ENCODE results near the gene SWI5. TPM values are rescaled to one million over a fixed set of nuclear protein-coding genes. Genes with fewer than 3 reads are reported as not detected.

The SWI5 gene
- total RNA-seq, 4 donors from 2014 or later: 18.3 to 27.2 (median 23.5) TPM

DNA sequence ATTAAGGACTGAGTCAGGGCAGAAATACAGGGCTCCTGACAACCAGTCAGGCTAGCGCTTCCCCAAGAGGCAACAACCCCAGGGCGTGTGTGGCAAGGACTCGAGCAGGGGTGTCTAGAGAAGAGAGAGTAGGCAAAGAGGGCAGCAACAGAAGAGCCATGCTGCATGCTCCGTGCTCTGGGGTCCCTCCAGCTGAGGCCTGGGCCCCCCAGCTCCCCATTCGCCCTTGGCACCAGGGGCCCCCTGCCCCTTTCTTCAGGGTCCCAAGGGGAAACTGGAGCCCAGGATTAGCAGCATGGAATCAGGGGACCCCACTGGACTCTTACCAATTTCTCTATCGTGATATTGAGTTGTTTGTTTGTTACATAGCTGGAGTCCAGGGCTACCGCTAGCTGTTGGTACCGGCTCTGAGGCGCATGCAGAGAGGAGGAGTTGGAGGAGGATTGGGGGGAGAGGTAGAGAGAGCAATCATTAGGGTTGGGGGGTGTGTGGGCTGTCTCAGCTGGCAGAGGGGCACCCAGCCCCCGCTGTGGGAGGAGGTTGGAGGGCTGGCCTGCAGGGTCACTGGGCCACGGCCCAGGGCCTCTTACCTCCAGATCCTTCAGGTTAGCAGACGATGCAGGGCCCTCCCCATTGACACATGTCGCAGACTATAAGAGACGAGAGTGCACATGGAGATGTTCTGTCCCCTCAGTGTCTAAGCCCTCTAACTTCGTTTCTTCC, 9.0 kb upstream of the SWI5 start:
- Histone ChIP-seq H3K27ac (no peak overlapping the region), H3K9me3 (no peaks in the 10 kb centered on the region), H3K4me3 (no peak overlapping the region), H3K4me1 (no peaks in the 10 kb centered on the region), H3K27me3 (no peaks in the 10 kb centered on the region), H3K36me3 (peaks cover 0 to 79% (median 0%) of the 10 kb centered on the region in 3 donors)
- no peak for DNase-seq
- TF ChIP-seq POLR2A (IDR thresholded peaks at IDR 0.05): no peak
- TF ChIP-seq, protein P1, sequence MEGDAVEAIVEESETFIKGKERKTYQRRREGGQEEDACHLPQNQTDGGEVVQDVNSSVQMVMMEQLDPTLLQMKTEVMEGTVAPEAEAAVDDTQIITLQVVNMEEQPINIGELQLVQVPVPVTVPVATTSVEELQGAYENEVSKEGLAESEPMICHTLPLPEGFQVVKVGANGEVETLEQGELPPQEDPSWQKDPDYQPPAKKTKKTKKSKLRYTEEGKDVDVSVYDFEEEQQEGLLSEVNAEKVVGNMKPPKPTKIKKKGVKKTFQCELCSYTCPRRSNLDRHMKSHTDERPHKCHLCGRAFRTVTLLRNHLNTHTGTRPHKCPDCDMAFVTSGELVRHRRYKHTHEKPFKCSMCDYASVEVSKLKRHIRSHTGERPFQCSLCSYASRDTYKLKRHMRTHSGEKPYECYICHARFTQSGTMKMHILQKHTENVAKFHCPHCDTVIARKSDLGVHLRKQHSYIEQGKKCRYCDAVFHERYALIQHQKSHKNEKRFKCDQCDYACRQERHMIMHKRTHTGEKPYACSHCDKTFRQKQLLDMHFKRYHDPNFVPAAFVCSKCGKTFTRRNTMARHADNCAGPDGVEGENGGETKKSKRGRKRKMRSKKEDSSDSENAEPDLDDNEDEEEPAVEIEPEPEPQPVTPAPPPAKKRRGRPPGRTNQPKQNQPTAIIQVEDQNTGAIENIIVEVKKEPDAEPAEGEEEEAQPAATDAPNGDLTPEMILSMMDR (IDR thresholded peaks at IDR 0.05): no peak

DNA sequence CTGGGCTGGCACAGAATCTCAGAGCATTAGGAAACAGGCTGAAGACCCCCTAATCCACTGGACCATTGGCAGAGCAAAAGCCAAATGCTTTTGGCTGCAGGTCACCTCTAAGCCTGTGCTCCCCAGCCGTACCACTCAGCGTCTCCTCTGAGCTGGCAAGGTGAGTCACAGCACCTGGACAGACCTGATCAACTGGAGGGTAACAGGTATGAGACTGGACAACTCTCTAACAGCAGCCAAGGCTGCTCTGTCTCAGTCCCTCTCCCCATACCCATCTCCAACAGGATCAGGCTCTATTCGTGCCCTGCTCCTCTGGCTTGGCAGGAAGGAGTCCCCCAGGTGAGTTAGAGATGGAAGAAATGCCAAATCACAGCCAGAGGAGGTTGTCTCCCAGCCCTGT, 5.0 kb upstream of the SWI5 start:
- Histone ChIP-seq H3K27ac (no peak overlapping the region), H3K36me3 (peaks cover 0 to 51% (median 0%) of the 10 kb centered on the region in 3 donors)

DNA sequence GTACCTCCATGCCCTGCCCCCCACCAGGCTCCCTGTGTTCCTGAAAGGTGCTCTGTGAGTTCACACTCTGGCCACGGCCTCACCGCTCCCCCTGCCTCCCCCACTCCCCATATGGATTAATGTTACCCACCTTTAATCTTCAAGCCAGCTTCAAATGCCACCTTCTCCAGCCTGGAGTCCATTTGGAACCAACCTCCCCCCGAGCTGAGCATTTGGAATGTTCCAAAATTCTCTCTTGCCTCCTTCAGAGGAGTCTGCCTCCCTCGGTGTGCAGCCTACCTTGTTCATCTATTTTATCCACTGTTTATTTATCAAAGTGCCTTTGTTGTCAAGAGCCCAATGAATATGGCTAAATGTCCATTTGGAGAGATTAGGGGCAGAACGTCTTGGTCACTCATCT, 4.6 kb upstream of the SWI5 start:
- no peak overlapping the region for H3K27ac ChIP-seq
- H3K36me3 ChIP-seq: peaks cover 0 to 49% (median 0%) of the 10 kb centered on the region in 3 donors
- no peaks in the 10 kb centered on the region for H3K9me3 ChIP-seq
- no peak overlapping the region for H3K4me3 ChIP-seq
- H3K4me1 ChIP-seq: peaks cover 0 to 14% (median 3%) of the 10 kb centered on the region in 4 donors
- H3K27me3 ChIP-seq: no peaks in the 10 kb centered on the region
- no peak for DNase-seq
- no peak for TF ChIP-seq POLR2A (IDR thresholded peaks at IDR 0.05)
- TF ChIP-seq, protein P1 (IDR thresholded peaks at IDR 0.05): no peak

More for the DNA sequence above, 5.0 kb upstream of the SWI5 start:
- TF ChIP-seq, protein P1 (IDR thresholded peaks at IDR 0.05): no peak
- no peak for TF ChIP-seq POLR2A (IDR thresholded peaks at IDR 0.05)
- Histone ChIP-seq H3K4me1 (peaks cover 0 to 13% (median 3%) of the 10 kb centered on the region in 4 donors), H3K9me3 (no peaks in the 10 kb centered on the region), H3K27me3 (no peaks in the 10 kb centered on the region), H3K4me3 (no peak overlapping the region)
- no peak for DNase-seq

DNA sequence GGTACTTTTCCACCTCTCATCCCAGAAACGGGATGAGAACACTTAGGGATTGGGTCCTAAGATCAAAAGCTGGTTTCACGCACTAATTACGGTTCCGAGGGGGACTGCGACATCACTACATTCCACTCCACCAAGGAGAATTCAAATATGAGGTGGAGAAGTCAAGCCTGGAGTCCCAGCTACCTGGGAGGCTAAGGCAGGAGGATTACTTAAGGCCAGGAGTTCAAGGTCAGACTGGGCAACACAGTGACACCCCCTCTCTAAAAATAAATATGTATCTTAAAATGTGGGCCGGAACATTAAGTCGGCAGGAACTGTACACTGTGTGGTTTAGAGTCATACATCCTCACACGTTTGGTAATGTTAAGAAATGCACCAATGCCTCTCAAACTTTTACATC, 1.8 kb upstream of the SWI5 start:
- Histone ChIP-seq H3K9me3 (no peaks in the 10 kb centered on the region), H3K27me3 (no peaks in the 10 kb centered on the region), H3K4me3 (peak overlapping the region in 1 of 4 donors; percentile 75), H3K27ac (no peak overlapping the region), H3K4me1 (peaks cover 0 to 26% (median 5%) of the 10 kb centered on the region in 4 donors), H3K36me3 (peaks cover 0 to 27% (median 0%) of the 10 kb centered on the region in 3 donors)
- TF ChIP-seq POLR2A (IDR thresholded peaks at IDR 0.05): no peak
- no peak for DNase-seq

DNA sequence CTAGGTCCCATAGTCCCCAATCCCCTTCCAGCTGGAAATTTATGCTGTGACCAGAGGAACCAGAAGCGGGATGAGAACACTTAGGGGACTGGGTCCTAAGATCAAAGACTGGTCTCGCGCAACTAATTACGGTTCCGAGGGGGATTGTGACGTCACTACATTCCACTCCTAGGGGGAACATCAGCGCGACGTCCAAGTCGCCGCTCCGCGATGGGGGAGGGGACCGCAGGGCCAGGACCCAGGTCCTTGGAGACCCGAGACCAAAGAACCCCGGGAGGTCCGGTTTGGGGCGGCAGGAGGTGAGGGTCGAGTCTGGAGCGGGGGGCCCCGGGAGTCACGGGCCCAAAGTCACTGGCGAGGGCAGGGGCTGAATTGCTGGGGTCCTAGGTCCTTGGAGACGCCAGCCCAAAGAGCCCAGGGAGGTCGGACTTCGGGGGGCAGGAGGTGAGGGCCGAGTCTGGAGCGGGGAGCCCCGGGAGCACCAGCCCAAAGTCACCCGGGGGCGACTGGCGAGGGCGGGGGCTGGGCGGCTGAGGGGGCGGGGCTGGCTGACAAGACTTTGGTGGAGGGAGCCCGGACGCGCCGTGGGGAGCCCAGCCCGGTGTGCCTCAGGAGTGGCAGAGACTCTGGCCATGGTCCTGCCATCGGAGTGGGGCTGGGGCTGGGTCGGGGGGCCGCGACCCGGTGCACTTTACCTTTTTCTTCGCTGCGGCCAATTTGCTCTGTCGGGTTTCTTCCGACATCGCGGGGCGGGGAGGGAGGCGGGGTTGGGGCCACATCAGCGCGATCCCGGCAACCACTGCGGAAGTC, 673 bp upstream of the SWI5 start, which contains the start of gene GOLGA2:
Gene GOLGA2, minus strand, starts transcription at position 810 of the 810 bp plus-strand sequence. Its CDS starts 31 bp downstream, at position 779.
- Histone ChIP-seq H3K36me3 (peaks cover 0 to 27% (median 0%) of the 10 kb centered on the region in 3 donors), H3K27ac (peak within 1 kb of the TSS; percentile 82 to 94 (median 90)), H3K9me3 (no peaks in the 10 kb centered on the region), H3K4me3 (peak within 1 kb of the TSS; percentile 75 to 94 (median 84)), H3K27me3 (no peaks in the 10 kb centered on the region), H3K4me1 (peaks cover 0 to 26% (median 5%) of the 10 kb centered on the region in 4 donors)
- TF ChIP-seq, protein P1 (IDR thresholded peaks at IDR 0.05): no peak
- TF ChIP-seq POLR2A (IDR thresholded peaks at IDR 0.05): no peak
- DNase-seq: peak in 1 of 3 donors; percentile 99

Data from Peyer's patch (tissue), 4 donors.